Inferior parietal cortex (tissue), 1 donor: ENCODE data around the gene CTRB1.
"Not testable (repeated sequence)": the region's sequence is repeated elsewhere in the genome, so short reads cannot be mapped to it uniquely, and the experiment has no call there.

Source experiments
- DNase-seq: peaks from one replicate; pipeline ENCODE4 v3.0.0-alpha.2; 2016; ENCODE audit errors: extremely low spot score

CTRB1 gene

DNA sequence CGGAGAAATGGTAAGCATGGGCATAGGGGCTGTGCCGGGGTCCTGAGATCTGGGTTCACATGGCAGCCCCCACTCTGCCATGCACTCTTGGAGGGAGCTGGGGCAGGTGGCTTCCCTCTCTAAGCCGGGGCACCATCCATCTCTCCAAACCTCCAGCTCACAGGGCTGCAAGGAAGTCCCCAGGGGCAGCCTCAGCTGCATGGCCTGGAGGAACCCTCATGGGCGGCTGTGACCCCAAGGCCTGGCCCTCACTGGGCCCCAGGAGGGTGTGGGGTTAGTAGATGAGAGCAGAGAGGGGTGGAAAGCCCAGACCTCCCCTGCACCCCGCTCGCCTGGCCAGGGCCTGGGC lies 14.4 kb upstream of the CTRB1 start:
- DNase-seq, result no peak

DNA sequence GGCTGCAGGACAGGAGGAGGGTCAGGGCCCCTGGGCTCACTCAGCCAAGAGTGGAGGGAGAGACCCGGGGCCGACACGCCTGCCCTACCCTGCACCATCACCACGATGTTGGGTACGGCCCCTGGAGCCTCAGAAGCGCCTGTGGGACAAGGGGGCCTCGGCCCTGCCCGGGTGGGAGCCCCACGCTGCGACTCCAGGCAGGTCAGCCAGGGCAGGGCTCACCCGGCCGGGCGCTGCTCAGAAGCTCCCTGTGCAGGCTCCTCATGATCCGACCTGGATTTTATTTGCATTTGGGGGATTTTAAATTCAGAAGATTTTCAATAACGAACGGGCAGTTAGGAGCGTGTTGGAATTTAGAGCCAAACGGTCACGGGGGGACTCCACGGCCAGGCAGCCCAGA lies 13.9 kb upstream of the CTRB1 start:
- not testable (repeated sequence) for DNase-seq

GRCh38 chr16:75205438-75205837 lies 13.3 kb upstream of the CTRB1 start:
- DNase-seq, result not testable (repeated sequence)

- DNase-seq, result not testable (repeated sequence)
These were observed 12.6 kb upstream of the CTRB1 start for GRCh38 chr16:75205961-75206748.

- DNase-seq, result no peak
These were observed 11.9 kb upstream of the CTRB1 start, which contains the start of gene CTRB2 for GRCh38 chr16:75206749-75207451. Gene CTRB2 (minus strand): TSS chr16:75207161. CDS start chr16:75207141, 20 bp downstream.

DNA sequence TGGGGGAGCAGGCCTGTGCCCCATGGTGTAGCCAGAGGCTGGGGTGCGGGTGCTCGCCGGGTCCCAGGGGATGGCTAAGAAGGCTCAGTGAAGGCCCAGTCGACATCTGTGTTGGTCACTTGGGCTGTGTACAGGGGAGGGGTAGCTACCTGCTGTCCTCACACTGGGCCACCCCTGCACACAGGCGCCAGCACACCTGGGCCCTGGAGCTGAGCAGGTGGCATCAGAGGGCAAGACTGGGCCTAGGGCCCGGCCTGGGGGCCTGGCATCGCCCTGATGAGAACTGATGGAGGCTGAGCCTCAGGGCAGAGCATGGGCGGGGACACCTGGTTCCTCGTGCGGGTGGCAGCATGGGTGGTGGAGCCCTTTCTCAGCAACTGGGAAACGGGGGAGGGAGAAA lies 11.0 kb upstream of the CTRB1 start:
- no peak for DNase-seq

DNA sequence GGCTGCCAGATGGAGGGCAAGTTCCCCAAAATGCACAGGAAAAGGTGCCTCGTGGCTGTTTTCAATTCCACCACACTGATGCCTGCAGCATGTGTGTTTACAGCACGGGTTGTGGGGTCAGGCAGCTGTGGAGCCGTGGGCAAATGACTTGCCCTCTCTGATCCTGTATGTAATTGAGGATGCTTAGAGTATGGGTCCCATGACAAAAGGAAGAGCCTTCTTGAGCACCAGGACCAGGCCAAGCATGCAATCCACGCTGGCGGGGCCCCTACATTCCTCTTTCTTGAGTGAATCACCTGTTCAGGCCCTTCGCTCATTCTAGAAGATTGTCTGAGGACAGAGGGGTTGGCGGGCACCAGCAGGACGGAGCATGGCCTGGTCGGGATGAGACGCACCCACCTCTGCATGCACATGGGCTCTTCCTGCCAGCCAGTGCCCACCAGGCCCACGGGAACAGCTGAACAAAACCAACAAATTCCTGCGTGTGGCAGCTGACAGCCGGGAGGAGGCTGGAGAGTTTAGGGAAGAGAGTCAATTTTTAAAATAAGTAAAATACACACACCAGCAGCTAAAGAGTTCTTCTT lies 10.5 kb upstream of the CTRB1 start:
- DNase-seq, result no peak

- DNase-seq, result no peak
These were observed 9.8 kb upstream of the CTRB1 start for GRCh38 chr16:75208861-75209505.

- DNase-seq, result not testable (repeated sequence)
These were observed 9.3 kb upstream of the CTRB1 start for GRCh38 chr16:75209514-75209913.

DNA sequence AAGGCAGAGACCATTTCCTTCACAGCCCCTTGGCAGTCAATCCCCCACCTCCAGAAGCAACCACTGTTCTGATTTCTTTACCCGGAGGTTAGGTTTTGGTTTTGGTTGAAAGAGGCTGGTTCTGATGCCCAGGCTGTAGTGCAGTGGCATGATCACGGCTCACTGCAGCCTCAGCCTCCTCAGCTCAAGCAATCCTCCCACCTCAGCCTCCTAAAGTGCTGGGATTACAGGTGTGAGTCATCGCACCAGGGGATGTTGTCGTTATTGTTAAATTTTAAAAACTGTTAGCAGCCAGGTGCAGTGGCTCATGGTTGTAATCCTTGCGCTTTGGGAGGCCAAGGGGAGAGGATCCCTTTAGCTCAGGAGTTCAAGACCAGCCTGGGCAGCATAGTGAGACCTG lies 8.8 kb upstream of the CTRB1 start:
- no peak for DNase-seq

GRCh38 chr16:75211286-75211685 lies 7.5 kb upstream of the CTRB1 start:
- DNase-seq, result not testable (repeated sequence)

- no peak for DNase-seq
These were observed 2.7 kb upstream of the CTRB1 start for GRCh38 chr16:75216127-75216526.

DNA sequence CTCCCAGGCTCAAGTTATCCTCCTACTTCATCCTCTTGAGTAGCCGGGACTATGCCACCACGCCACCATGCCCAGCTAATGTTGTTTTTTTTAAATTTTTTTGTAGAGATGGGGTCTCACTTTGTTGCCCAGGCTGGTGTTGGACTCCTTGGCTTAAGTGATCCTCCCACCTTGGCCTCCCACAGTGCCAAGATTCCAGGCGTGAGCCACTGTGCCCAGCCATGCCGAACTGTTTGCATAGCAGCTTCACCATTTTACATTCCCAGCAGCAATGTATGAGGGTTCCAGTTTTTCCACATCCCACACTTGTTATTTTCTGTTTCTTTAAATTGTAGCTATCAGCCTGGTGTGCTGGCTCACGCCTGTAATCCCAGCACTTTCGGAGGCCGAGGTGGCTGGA lies 2.2 kb upstream of the CTRB1 start:
- DNase-seq, result no peak

GRCh38 chr16:75217389-75217851 lies 1.4 kb upstream of the CTRB1 start:
- no peak for DNase-seq

DNA sequence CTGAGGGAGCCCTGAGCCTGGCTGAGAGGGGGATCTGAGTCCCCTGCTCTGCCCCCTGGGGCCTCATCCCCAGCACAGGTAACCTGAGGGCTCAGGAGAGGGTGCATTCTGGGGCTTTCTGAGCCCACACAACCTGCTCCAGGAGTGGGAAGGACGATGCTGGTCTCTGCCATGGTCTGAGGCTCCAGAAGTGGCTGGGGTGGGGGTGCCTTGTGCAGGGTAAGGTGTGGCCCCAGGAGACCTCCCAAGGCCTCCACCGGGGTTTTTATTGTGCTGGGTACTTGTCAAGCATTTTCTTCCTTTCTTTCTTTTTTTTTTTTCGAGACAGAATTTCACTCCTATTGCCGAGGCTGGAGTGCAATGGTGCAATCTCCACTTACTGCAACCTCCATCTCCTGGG lies 300 bp downstream of the CTRB1 start:
- no peak for DNase-seq

DNA sequence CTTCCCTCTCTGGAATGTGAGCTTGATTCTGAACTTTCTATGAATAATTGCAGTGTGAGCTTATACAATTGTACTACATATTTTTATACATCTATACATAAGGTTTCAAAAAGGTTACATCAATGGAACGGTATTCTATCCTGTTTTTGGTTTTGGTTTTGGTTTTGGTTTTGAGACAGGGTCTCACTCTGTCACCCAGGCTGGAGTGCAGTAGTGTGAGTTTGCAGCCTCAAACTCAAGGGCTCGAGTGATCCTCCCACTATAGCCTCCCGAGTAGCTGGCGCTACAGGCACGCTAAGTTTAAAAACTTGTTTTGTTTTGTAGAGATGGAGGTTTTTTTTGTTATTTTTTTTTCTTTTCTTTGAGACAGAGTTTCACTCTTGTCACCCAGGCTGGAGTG lies 1.1 kb downstream of the CTRB1 start:
- no peak for DNase-seq

DNA sequence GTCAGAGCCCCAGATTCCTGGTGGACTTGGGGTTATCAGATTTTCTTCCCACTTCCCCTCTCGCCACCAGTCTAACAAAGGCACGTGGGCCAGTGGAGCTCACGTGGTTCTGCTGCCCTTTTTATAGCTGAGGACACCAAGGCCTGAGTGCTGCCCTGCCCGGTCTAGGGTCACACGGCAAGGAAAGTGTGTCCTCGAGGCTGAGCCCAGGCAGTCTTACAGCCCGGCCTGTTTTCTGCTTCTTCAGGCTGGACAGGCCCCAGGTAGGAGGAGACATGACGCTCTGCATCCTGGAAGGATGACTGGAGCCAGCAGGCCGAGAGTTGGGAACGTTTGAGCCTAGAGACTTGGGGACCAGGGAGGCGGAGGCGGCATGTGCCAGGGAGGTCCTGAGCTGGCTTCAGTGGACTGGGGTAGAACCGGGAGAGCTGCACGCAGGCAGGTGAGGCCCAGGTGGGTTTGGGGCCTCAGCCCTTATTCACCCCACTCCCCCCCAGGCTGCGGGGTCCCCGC lies 3.5 kb downstream of the CTRB1 start:
- DNase-seq, result no peak

GRCh38 chr16:75223129-75223528 lies 4.3 kb downstream of the CTRB1 start:
- DNase-seq, result not testable (repeated sequence)

GRCh38 chr16:75224306-75225082 lies 5.7 kb downstream of the CTRB1 start:
- DNase-seq, result no peak

GRCh38 chr16:75225092-75225491 lies 6.3 kb downstream of the CTRB1 start:
- DNase-seq, result no peak
